H9 (cell line): ENCODE results near the gene ATP8A2. TPM values are rescaled to one million over a fixed set of nuclear protein-coding genes. Genes with fewer than 3 reads are reported as not detected.

ENCODE experiments used
- DNase-seq: peaks from one replicate; pipeline ENCODE4 v3.0.0-alpha.2; 2017
- H2AFZ ChIP-seq: one replicate; pipeline ENCODE4 v1.6.1; 2013; ENCODE audit warnings: mild to moderate bottlenecking, low read length, control low read depth, moderate library complexity
- H2AK5ac ChIP-seq: 2 replicates; pipeline ENCODE4 v1.6.1; 2013; ENCODE audit warnings: low read length, control low read depth, mixed read lengths; ENCODE audit not compliant: insufficient read length
- H2BK120ac ChIP-seq: one replicate; pipeline ENCODE4 v1.6.1; 2013; ENCODE audit warnings: low read depth, mild to moderate bottlenecking, low read length, control low read depth, inconsistent platforms; ENCODE audit not compliant: poor library complexity, severe bottlenecking
- H2BK12ac ChIP-seq: 2 replicates; pipeline ENCODE4 v1.6.1; 2013; ENCODE audit warnings: low read length, control low read depth, mixed read lengths, low read depth; ENCODE audit not compliant: insufficient read length
- H2BK15ac ChIP-seq: 2 replicates; pipeline ENCODE4 v1.6.1; 2013; ENCODE audit warnings: low read depth, low read length, control low read depth
- H2BK20ac ChIP-seq: one replicate; pipeline ENCODE4 v1.6.1; 2013; ENCODE audit warnings: low read depth, mild to moderate bottlenecking, low read length, control low read depth, inconsistent platforms; ENCODE audit not compliant: poor library complexity, severe bottlenecking
- H2BK5ac ChIP-seq: 2 replicates; pipeline ENCODE4 v1.6.1; 2013; ENCODE audit warnings: low read length, control low read depth, mixed read lengths; ENCODE audit not compliant: insufficient read length
- H3K14ac ChIP-seq: 2 replicates; pipeline ENCODE4 v1.6.1; 2013; ENCODE audit warnings: low read length, control low read depth; ENCODE audit not compliant: insufficient read depth
- H3K18ac ChIP-seq: 2 replicates; pipeline ENCODE4 v1.6.1; 2013; ENCODE audit warnings: low read depth, mild to moderate bottlenecking, mixed read lengths, low read length, control low read depth; ENCODE audit not compliant: insufficient read length
- H3K23ac ChIP-seq: 2 replicates; pipeline ENCODE4 v1.6.1; 2013; ENCODE audit warnings: low read length, control low read depth, mixed read lengths, low read depth; ENCODE audit not compliant: insufficient read length
- H3K23me2 ChIP-seq: 2 replicates; pipeline ENCODE4 v1.6.1; 2013; ENCODE audit warnings: low read depth, mild to moderate bottlenecking, mixed read lengths, low read length, control low read depth; ENCODE audit not compliant: insufficient read length, poor library complexity, severe bottlenecking
- H3K27ac ChIP-seq: 2 replicates; pipeline ENCODE4 v1.5.1; 2013; ENCODE audit warnings: low read length, control low read depth, mixed read lengths, low read depth; ENCODE audit not compliant: insufficient read length
- H3K27me3 ChIP-seq: 2 replicates; pipeline ENCODE4 v1.6.1; 2013; ENCODE audit warnings: low read length, control low read depth, inconsistent platforms; ENCODE audit not compliant: insufficient read depth
- H3K4ac ChIP-seq: 2 replicates; pipeline ENCODE4 v1.6.1; 2013; ENCODE audit warnings: low read depth, mild to moderate bottlenecking, control low read depth, inconsistent platforms, low read length, moderate library complexity
- H3K4me1 ChIP-seq: 2 replicates; pipeline ENCODE4 v1.6.1; 2013; ENCODE audit warnings: low read length, control low read depth, inconsistent platforms; ENCODE audit not compliant: insufficient read depth
- H3K4me2 ChIP-seq: 2 replicates; pipeline ENCODE4 v1.6.1; 2013; ENCODE audit warnings: low read length, control low read depth, mixed read lengths; ENCODE audit not compliant: insufficient read length, insufficient read depth
- H3K56ac ChIP-seq: 2 replicates; pipeline ENCODE4 v1.6.1; 2013; ENCODE audit warnings: low read depth, mild to moderate bottlenecking, mixed read lengths, low read length, control low read depth; ENCODE audit not compliant: insufficient read length
- H3K79me1 ChIP-seq: 2 replicates; pipeline ENCODE4 v1.6.1; 2013; ENCODE audit warnings: low read depth, mild to moderate bottlenecking, moderate library complexity, low read length, control low read depth, inconsistent platforms; ENCODE audit not compliant: insufficient read depth, poor library complexity, severe bottlenecking
- H3K79me2 ChIP-seq: 2 replicates; pipeline ENCODE4 v1.6.1; 2013; ENCODE audit warnings: low read length, control low read depth, inconsistent platforms; ENCODE audit not compliant: insufficient read depth
- H3K9ac ChIP-seq: 2 replicates; pipeline ENCODE4 v1.6.1; 2013; ENCODE audit warnings: low read length, control low read depth, mixed read lengths; ENCODE audit not compliant: insufficient read length; ENCODE audit errors: extremely low read depth
- H3K9me3 ChIP-seq: one replicate; pipeline ENCODE4 v1.6.1; 2013; ENCODE audit warnings: low read depth, low read length, inconsistent platforms; ENCODE audit not compliant: control insufficient read depth
- H3T11ph ChIP-seq: one replicate; pipeline ENCODE4 v1.6.1; 2013; ENCODE audit warnings: mild to moderate bottlenecking, low read length, control low read depth, inconsistent platforms
- H4K20me1 ChIP-seq: one replicate; pipeline ENCODE4 v1.6.1; 2013; ENCODE audit not compliant: control insufficient read depth, insufficient read length, insufficient read depth
- H4K5ac ChIP-seq: 2 replicates; pipeline ENCODE4 v1.6.1; 2013; ENCODE audit warnings: low read depth, mild to moderate bottlenecking, mixed read lengths, low read length, control low read depth; ENCODE audit not compliant: insufficient read length
- H4K8ac ChIP-seq: replicated peaks from 2 replicates; pipeline ENCODE4 v1.6.1; 2013; ENCODE audit warnings: low read length, control low read depth, mixed read lengths, low read depth; ENCODE audit not compliant: insufficient read length
- H4K91ac ChIP-seq: 2 replicates; pipeline ENCODE4 v1.6.1; 2013; ENCODE audit warnings: low read depth, mild to moderate bottlenecking, moderate library complexity, mixed read lengths, low read length, control low read depth; ENCODE audit not compliant: insufficient read length
- H3K27ac Mint-ChIP-seq, 3 experiments: 2 replicates in 2 of 3; 3 replicates in 1 of 3; pipeline ENCODE4 v1.8.0; 2020 to 2021; ENCODE audit warnings: mixed read lengths in 3 of 3, mild to moderate bottlenecking in 1 of 3, moderate library complexity in 1 of 3
- H3K27me3 Mint-ChIP-seq: 2 replicates; pipeline ENCODE4 v1.8.0; 2021; ENCODE audit warnings: low read depth, mild to moderate bottlenecking, moderate library complexity, mixed read lengths
- H3K36me3 Mint-ChIP-seq, 3 experiments: 2 replicates in 2 of 3; 3 replicates in 1 of 3; pipeline ENCODE4 v1.8.0; 2020 to 2021; ENCODE audit warnings: low read depth in 3 of 3, mixed read lengths in 3 of 3; ENCODE audit not compliant: insufficient read depth in 1 of 3
- H3K4me1 Mint-ChIP-seq, 2 experiments: 2 replicates each; pipeline ENCODE4 v1.8.0; 2020; ENCODE audit warnings: mixed read lengths in 2 of 2
- H3K4me3 Mint-ChIP-seq, 2 experiments: 2 replicates in 1 of 2; 3 replicates in 1 of 2; pipeline ENCODE4 v1.8.0; 2020 to 2021; ENCODE audit warnings: mild to moderate bottlenecking in 2 of 2, mixed read lengths in 2 of 2, moderate library complexity in 1 of 2
- H3K9me3 Mint-ChIP-seq, 2 experiments: 2 replicates in 1 of 2; 3 replicates in 1 of 2; pipeline ENCODE4 v1.8.0; 2020; ENCODE audit warnings: mild to moderate bottlenecking in 2 of 2, mixed read lengths in 2 of 2, moderate library complexity in 1 of 2
- WGBS: extraction: QIAGEN DNeasy Blood & Tissue Kit; methylation state at CpG from one replicate; pipeline ENCODE4 v1.1.7; 2013; ENCODE audit warnings: missing lambda C conversion rate, low lambda C conversion rate, mixed read lengths; ENCODE audit not compliant: insufficient read length; ENCODE audit errors: extremely low coverage; 5-methylcytosine and 5-hydroxymethylcytosine counted together
- total RNA-seq: library from RNA; stranded (reverse); gene quantifications from 2 replicates; pipeline ENCODE4 v1.2.1, GENCODE V29; 2021
- TF ChIP-seq, protein P1 (sequence below): fragments of 200-600 bp; sonication (generic); conservative IDR thresholded peaks from 3 replicates; pipeline ENCODE4 v1.8.0; 2021; ENCODE audit warnings: antibody characterized with exemption, mild to moderate bottlenecking

Gene ATP8A2
- total RNA-seq, 1 experiment from 2014 or later = 18.2 TPM

DNA sequence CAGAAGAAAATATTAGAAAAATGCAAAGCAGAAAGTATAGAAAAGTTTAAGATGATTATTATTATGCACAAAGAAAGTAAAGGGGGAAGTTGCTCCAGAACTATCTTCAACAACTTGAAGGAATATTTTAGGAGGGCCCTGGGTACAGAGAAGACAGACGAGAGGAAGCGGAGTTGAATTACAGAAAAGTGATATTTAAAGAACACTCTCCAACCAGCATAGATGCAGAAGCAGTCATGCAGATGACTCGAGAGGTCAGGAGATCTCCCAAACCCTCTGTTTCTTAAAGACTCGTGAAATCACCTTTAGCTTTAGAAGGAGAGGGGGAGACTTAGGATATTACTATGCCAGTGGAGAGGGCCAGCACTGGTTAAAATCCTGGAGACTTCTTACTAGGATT is 688.6 kb downstream of the ATP8A2 start:
- TF ChIP-seq, protein P1, sequence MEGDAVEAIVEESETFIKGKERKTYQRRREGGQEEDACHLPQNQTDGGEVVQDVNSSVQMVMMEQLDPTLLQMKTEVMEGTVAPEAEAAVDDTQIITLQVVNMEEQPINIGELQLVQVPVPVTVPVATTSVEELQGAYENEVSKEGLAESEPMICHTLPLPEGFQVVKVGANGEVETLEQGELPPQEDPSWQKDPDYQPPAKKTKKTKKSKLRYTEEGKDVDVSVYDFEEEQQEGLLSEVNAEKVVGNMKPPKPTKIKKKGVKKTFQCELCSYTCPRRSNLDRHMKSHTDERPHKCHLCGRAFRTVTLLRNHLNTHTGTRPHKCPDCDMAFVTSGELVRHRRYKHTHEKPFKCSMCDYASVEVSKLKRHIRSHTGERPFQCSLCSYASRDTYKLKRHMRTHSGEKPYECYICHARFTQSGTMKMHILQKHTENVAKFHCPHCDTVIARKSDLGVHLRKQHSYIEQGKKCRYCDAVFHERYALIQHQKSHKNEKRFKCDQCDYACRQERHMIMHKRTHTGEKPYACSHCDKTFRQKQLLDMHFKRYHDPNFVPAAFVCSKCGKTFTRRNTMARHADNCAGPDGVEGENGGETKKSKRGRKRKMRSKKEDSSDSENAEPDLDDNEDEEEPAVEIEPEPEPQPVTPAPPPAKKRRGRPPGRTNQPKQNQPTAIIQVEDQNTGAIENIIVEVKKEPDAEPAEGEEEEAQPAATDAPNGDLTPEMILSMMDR = no peak
- no peaks in the 10 kb centered on the region for H3K9me3 Mint-ChIP-seq
- Histone ChIP-seq H3K18ac (no peak overlapping the region), H4K20me1 (no peaks in the 10 kb centered on the region), H3K4me2 (no peak overlapping the region), H3K79me2 (no peaks in the 10 kb centered on the region), H2BK12ac (no peak overlapping the region), H4K91ac (no peak overlapping the region), H3K9me3 (no peaks in the 10 kb centered on the region), H2BK20ac (no peak overlapping the region), H3K4ac (no peak overlapping the region), H2AK5ac (no peak overlapping the region), H3K56ac (no peak overlapping the region), H3K79me1 (no peaks in the 10 kb centered on the region), H3K23me2 (no peaks in the 10 kb centered on the region), H3K14ac (no peak overlapping the region), H3K9ac (no peak overlapping the region), H2AFZ (no peak overlapping the region), H3K27ac (no peak overlapping the region), H4K8ac (no peak overlapping the region), H2BK120ac (no peak overlapping the region), H2BK15ac (no peak overlapping the region), H2BK5ac (no peak overlapping the region), H4K5ac (no peak overlapping the region), H3K27me3 (no peaks in the 10 kb centered on the region), H3K23ac (no peak overlapping the region), H3T11ph (no peak overlapping the region), H3K4me1 (no peaks in the 10 kb centered on the region)
- no peak overlapping the region for H3K27ac Mint-ChIP-seq
- no CpG with 5 or more reads among the region's 4 CpGs for WGBS
- H3K4me3 Mint-ChIP-seq = no peak overlapping the region
- peaks cover 6 to 10% of the 10 kb centered on the region in 2 experiments; a peak in 3 of 4 replicates for H3K4me1 Mint-ChIP-seq
- no peak for DNase-seq
- no peaks in the 10 kb centered on the region for H3K36me3 Mint-ChIP-seq
- peaks cover 3% of the 10 kb centered on the region; the same call in 1 of the 2 replicates for H3K27me3 Mint-ChIP-seq
